GM12878 (cell line): Measurements from ENCODE around the gene ARHGEF18. TPM values are rescaled to one million over a fixed set of nuclear protein-coding genes. Genes with fewer than 3 reads are reported as not detected.
A peak's percentile ranks its signal among the peaks of the same experiment; 100 is the strongest.

Source experiments
- ETV6 ChIP-seq, 2 experiments: fragments of 450-650 bp in 1 of 2; IDR thresholded peaks in 1 of 2; conservative IDR thresholded peaks in 1 of 2; 2 replicates each; pipeline ENCODE4 v1.6.1; 2014; ENCODE audit warnings: antibody characterized with exemption in 1 of 2, borderline replicate concordance in 1 of 2, low read depth in 1 of 2, mild to moderate bottlenecking in 1 of 2, moderate library complexity in 1 of 2
- GATAD2B ChIP-seq: fragments of 450-650 bp; conservative IDR thresholded peaks from 2 replicates; pipeline ENCODE4 v1.6.1; 2017; ENCODE audit warnings: low read depth, mild to moderate bottlenecking, moderate library complexity
- MXI1 ChIP-seq: fragments of 150-350 bp; IDR thresholded peaks from 2 replicates; pipeline ENCODE4 v1.6.1; 2011; ENCODE audit warnings: low read depth, mild to moderate bottlenecking, inconsistent platforms, low read length, improper control_type of control experiment
- SIN3A ChIP-seq: IDR thresholded peaks from 2 replicates; pipeline ENCODE4 v1.6.1; 2012; ENCODE audit warnings: low read depth, low read length, improper control_type of control experiment
- polyA plus RNA-seq, 11 experiments: library from polyadenylated mRNA; depleted of rRNA in 4 of 11; unstranded in 6 of 11; stranded (reverse) in 5 of 11; fragments of >200 nt; fragmentation: Nextera tagmentation in 4 of 11; fragmentation: Illumina TruSeq in 1 of 11; extraction: Ambion mirVana in 4 of 11; extraction: Trizol in 1 of 11; gene quantifications; 1 replicate in 1 of 11; 2 replicates in 10 of 11; pipeline versions ENCODE4 v1.2.1 to v1.2.3, GENCODE V29; 2011 to 2016; ENCODE audit warnings: inconsistent platforms in 2 of 11, missing spikeins in 2 of 11, low read depth in 1 of 11
- total RNA-seq, 4 experiments: library from RNA; depleted of rRNA in 3 of 4; stranded (reverse); fragments of >200 nt in 3 of 4; fragmentation: Illumina TruSeq in 1 of 4; extraction: Trizol in 1 of 4; gene quantifications; 2 replicates each; pipeline versions ENCODE4 v1.2.1 to v1.2.3, GENCODE V29; 2013 to 2021
- TF ChIP-seq, protein P1 (sequence below): fragments of 450-650 bp; formaldehyde crosslinking; IDR thresholded peaks from 2 replicates; pipeline ENCODE4 v1.5.0; 2022; ENCODE audit warnings: mild to moderate bottlenecking, missing genetic modification characterization
- TF ChIP-seq, protein P2 (sequence below): fragments of 450-650 bp; formaldehyde crosslinking; IDR thresholded peaks from 2 replicates; pipeline ENCODE4 v1.4.0; 2022; ENCODE audit warnings: mild to moderate bottlenecking, moderate library complexity

ARHGEF18 gene
- total and polyA plus RNA-seq, 10 of the 15 experiments (the other 5 are each of a cell fraction or from before 2014, with no cell fraction given), result 0.31 to 32.3 (median 13.4) TPM

DNA sequence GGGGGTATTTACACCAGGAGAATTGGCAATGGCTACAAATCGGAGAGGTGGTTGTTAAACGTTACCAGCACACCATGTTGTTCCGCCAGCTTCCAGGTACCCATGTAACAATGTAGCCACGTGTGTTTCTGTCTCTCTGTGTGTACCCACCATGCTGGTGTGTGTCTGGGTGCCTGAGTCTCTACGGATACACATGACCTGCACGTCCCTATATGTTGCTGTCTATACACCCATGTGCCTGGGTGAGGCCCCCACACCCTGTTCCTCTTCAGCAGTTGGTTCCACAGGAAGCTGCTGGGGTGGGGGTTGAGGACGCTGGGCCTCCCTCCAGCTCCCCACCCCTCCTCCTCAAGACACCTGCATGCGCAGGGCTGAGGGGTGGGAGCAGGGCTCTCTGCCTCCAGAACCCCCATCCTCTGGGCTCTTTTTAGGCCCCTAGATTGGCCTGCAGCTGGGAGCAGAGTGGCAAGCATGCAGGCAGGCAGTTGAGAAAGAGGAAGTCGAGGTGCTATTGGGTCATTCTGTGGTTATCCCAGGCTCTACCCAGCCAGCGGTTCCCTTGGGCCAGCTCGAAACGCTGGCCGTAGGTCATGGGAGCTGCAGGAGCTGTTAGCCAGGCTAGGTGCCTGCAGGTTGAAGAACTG, at the start of gene ARHGEF18 (continued):
- TF ChIP-seq, protein P1, sequence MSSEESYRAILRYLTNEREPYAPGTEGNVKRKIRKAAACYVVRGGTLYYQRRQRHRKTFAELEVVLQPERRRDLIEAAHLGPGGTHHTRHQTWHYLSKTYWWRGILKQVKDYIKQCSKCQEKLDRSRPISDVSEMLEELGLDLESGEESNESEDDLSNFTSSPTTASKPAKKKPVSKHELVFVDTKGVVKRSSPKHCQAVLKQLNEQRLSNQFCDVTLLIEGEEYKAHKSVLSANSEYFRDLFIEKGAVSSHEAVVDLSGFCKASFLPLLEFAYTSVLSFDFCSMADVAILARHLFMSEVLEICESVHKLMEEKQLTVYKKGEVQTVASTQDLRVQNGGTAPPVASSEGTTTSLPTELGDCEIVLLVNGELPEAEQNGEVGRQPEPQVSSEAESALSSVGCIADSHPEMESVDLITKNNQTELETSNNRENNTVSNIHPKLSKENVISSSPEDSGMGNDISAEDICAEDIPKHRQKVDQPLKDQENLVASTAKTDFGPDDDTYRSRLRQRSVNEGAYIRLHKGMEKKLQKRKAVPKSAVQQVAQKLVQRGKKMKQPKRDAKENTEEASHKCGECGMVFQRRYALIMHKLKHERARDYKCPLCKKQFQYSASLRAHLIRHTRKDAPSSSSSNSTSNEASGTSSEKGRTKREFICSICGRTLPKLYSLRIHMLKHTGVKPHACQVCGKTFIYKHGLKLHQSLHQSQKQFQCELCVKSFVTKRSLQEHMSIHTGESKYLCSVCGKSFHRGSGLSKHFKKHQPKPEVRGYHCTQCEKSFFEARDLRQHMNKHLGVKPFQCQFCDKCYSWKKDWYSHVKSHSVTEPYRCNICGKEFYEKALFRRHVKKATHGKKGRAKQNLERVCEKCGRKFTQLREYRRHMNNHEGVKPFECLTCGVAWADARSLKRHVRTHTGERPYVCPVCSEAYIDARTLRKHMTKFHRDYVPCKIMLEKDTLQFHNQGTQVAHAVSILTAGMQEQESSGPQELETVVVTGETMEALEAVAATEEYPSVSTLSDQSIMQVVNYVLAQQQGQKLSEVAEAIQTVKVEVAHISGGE, result no peak
- no peak for TF ChIP-seq MXI1
- peak; percentile 73 for TF ChIP-seq GATAD2B
- TF ChIP-seq, protein P2, sequence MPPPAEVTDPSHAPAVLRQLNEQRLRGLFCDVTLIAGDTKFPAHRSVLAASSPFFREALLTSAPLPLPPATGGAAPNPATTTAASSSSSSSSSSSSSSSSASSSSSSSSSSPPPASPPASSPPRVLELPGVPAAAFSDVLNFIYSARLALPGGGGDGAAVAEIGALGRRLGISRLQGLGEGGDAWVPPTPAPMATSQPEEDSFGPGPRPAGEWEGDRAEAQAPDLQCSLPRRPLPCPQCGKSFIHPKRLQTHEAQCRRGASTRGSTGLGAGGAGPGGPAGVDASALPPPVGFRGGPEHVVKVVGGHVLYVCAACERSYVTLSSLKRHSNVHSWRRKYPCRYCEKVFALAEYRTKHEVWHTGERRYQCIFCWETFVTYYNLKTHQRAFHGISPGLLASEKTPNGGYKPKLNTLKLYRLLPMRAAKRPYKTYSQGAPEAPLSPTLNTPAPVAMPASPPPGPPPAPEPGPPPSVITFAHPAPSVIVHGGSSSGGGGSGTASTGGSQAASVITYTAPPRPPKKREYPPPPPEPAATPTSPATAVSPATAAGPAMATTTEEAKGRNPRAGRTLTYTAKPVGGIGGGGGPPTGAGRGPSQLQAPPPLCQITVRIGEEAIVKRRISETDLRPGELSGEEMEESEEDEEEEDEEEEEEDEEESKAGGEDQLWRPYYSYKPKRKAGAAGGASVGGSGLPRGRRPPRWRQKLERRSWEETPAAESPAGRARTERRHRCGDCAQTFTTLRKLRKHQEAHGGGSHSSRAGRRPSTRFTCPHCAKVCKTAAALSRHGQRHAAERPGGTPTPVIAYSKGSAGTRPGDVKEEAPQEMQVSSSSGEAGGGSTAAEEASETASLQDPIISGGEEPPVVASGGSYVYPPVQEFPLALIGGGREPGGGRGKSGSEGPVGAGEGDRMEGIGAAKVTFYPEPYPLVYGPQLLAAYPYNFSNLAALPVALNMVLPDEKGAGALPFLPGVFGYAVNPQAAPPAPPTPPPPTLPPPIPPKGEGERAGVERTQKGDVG (CRISPR knock-in tag), result 0 out of 2 replicates have a peak, but pooled peaks have one; percentile 33
- TF ChIP-seq ETV6 (conservative IDR thresholded peaks at IDR 0.05 in 1 of 2, IDR thresholded peaks at IDR 0.05 in 1 of 2; ENCODE audit: borderline replicate concordance in 1 of 2, low read depth in 1 of 2), result peak in 1 of 2 experiments; percentile 46; a peak in 1 of 4 replicates
- 0 out of 2 replicates have a peak, but pooled peaks have one; percentile 33 for TF ChIP-seq SIN3A
